Epithelial cell of proximal tubule (primary cell): ENCODE data around the gene KLHL26. TPM values are rescaled to one million over a fixed set of nuclear protein-coding genes. Genes with fewer than 3 reads are reported as not detected.
A peak's percentile ranks its signal among the peaks of the same experiment; 100 is the strongest.

Experiments
- DNase-seq: peaks from one replicate; pipeline ENCODE4 v3.0.0-alpha.2; 2011; ENCODE audit warnings: low read depth
- H3K4me3 ChIP-seq: 2 replicates; pipeline ENCODE4 v1.5.1; 2011; ENCODE audit warnings: low read depth, mild to moderate bottlenecking, low read length
- total RNA-seq: library from RNA; depleted of rRNA; stranded (reverse); fragments of >200 nt; gene quantifications from 2 replicates; pipeline ENCODE4 v1.2.3, GENCODE V29; 2015
- TF ChIP-seq, protein P1 (sequence below): conservative IDR thresholded peaks from 2 replicates; pipeline ENCODE4 v1.5.1; 2012; ENCODE audit warnings: low read depth, mild to moderate bottlenecking, low read length

The KLHL26 gene
- total RNA-seq, 1 donor from 2014 or later: 16.5 TPM

GRCh38 chr19:18698321-18699167 lies 61.7 kb downstream of the KLHL26 start:
- DNase-seq: no peak
- no peak overlapping the region for H3K4me3 ChIP-seq
- TF ChIP-seq, protein P1, sequence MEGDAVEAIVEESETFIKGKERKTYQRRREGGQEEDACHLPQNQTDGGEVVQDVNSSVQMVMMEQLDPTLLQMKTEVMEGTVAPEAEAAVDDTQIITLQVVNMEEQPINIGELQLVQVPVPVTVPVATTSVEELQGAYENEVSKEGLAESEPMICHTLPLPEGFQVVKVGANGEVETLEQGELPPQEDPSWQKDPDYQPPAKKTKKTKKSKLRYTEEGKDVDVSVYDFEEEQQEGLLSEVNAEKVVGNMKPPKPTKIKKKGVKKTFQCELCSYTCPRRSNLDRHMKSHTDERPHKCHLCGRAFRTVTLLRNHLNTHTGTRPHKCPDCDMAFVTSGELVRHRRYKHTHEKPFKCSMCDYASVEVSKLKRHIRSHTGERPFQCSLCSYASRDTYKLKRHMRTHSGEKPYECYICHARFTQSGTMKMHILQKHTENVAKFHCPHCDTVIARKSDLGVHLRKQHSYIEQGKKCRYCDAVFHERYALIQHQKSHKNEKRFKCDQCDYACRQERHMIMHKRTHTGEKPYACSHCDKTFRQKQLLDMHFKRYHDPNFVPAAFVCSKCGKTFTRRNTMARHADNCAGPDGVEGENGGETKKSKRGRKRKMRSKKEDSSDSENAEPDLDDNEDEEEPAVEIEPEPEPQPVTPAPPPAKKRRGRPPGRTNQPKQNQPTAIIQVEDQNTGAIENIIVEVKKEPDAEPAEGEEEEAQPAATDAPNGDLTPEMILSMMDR: no peak

DNA sequence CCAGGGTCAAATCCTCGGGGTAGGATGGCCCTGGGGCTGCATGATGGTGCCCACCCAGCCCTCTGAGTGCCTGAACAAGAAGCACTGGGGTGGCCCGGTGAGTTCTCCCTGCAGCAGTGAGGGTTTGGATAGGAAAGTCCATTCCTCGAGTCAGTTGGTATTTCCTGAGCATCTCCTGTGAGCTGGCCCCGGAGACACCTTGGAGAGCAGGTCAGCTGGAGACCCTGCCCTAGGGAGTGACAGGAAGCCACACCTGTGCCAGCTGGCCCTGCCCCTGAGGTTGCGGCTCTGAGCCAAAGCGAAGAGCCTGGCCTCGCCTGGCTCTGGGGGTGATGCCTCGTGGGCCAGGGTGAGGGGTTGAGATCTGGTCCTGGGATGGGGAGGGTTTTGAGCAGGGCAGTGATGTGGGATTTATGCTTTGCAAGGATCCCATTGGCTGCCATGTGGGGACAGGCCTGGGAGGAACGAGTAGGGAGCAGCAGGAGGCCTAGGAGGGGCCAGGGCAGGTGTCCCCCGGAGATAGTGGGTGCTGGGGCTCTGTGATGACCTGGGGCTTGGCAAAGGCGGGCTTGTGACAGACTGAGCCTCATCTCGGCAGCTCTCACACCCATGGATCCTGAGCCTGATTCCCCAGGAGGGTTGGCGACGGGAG lies 62.7 kb downstream of the KLHL26 start:
- TF ChIP-seq, protein P1: no peak
- no peak overlapping the region for H3K4me3 ChIP-seq
- DNase-seq: no peak

DNA sequence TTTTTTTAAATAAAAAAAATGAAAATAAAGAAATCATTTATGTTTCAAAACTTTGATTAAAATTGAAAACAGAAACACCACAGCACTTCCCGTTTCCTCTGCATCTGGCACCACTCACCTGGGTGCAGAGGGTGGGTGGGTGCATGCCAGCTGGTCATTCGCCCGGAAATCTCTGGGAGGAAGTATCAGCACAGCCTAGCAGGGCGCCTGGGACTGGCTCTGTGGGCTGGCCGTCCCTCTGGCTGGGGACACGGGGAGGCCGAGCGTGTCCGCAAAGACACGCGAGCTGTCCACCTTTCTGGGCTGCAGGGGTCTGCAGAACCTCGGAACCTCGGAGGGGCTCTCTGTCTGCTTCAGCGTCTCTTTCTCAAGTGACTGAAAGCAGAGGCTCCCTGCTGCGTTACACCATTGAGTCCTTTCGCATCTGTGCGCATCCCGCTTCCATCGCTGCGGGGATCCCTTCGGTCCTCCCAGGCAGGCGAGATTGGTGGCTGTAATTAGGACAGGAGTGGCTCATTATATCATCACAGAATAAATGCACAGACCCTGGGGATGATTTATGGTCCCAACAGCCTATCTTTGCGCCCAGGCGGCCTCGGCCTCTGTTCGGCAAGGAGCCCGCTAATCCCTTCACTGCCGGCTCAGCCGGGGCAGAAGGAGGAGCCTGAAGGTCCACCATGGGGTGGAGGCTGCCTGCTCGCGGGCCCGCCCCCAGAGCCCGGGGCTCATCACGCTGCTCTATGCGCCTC lies 63.8 kb downstream of the KLHL26 start:
- H3K4me3 ChIP-seq: peak overlapping the region; percentile 52
- no peak for DNase-seq
- TF ChIP-seq, protein P1: no peak

GRCh38 chr19:18701250-18701608 lies 64.4 kb downstream of the KLHL26 start:
- TF ChIP-seq, protein P1: no peak
- peak overlapping the region; percentile 52 for H3K4me3 ChIP-seq
- DNase-seq: no peak

GRCh38 chr19:18704054-18704453 lies 67.2 kb downstream of the KLHL26 start:
- TF ChIP-seq, protein P1: no peak
- H3K4me3 ChIP-seq: no peak overlapping the region
- no peak for DNase-seq

GRCh38 chr19:18704971-18705370 lies 68.1 kb downstream of the KLHL26 start:
- DNase-seq: no peak
- H3K4me3 ChIP-seq: no peak overlapping the region
- TF ChIP-seq, protein P1: no peak
